HFFc6 (cell line): Measurements from ENCODE around the gene KCNH8. TPM values are rescaled to one million over a fixed set of nuclear protein-coding genes. Genes with fewer than 3 reads are reported as not detected.

Source experiments
- DNase-seq: peaks from one replicate; pipeline ENCODE4 v3.0.0-alpha.2; 2018
- H3K27ac Mint-ChIP-seq: 2 replicates; pipeline ENCODE4 v1.8.0; 2020; ENCODE audit warnings: mild to moderate bottlenecking, mixed read lengths
- H3K27me3 Mint-ChIP-seq: 2 replicates; pipeline ENCODE4 v1.8.0; 2021; ENCODE audit warnings: mild to moderate bottlenecking, moderate library complexity, mixed read lengths; ENCODE audit not compliant: insufficient read depth
- H3K36me3 Mint-ChIP-seq: 2 replicates; pipeline ENCODE4 v1.8.0; 2021; ENCODE audit warnings: low read depth, mixed read lengths
- H3K4me1 Mint-ChIP-seq: 2 replicates; pipeline ENCODE4 v1.8.0; 2020; ENCODE audit warnings: low read depth, mixed read lengths
- H3K4me3 Mint-ChIP-seq: 2 replicates; pipeline ENCODE4 v1.8.0; 2020; ENCODE audit warnings: mild to moderate bottlenecking, moderate library complexity, mixed read lengths
- H3K9me3 Mint-ChIP-seq: 2 replicates; pipeline ENCODE4 v1.8.0; 2020; ENCODE audit warnings: mild to moderate bottlenecking, mixed read lengths
- CTCF ChIP-seq: fragments of 200-600 bp; sonication (generic); IDR thresholded peaks from 2 replicates; pipeline ENCODE4 v1.5.0; 2021; ENCODE audit warnings: antibody characterized with exemption, mild to moderate bottlenecking
- total RNA-seq, 6 experiments: library from RNA; stranded (reverse); fragmentation: NEBNext Ultra II Directional; extraction: Animal tissue kit (Norgen Biotek cat#: 25700); gene quantifications; 2 replicates in 1 of 6; 3 replicates in 5 of 6; pipeline ENCODE4 v1.2.3, GENCODE V29; 2021

The KCNH8 gene
- total RNA-seq, 6 experiments from 2014 or later, result not detected

- no peak for DNase-seq
- peaks cover 36% of the 10 kb centered on the region for H3K9me3 Mint-ChIP-seq
- TF ChIP-seq CTCF, result no peak
- H3K4me3 Mint-ChIP-seq, result no peak overlapping the region
- H3K27ac Mint-ChIP-seq, result no peak overlapping the region
- H3K36me3 Mint-ChIP-seq, result peaks cover 5% of the 10 kb centered on the region; the same call in 1 of the 2 replicates
- no peaks in the 10 kb centered on the region; the same call in 1 of the 2 replicates for H3K27me3 Mint-ChIP-seq
- H3K4me1 Mint-ChIP-seq, result no peaks in the 10 kb centered on the region
These were observed 383.1 kb downstream of the KCNH8 start for GRCh38 chr3:19531426-19531825.

- no peak for DNase-seq
- Mint-ChIP-seq H3K27ac (no peak overlapping the region), H3K4me3 (no peak overlapping the region), H3K4me1 (no peaks in the 10 kb centered on the region), H3K27me3 (no peaks in the 10 kb centered on the region; the same call in 1 of the 2 replicates), H3K36me3 (no peaks in the 10 kb centered on the region; the same call in 1 of the 2 replicates), H3K9me3 (peaks cover 42% of the 10 kb centered on the region)
- TF ChIP-seq CTCF, result no peak
These were observed 391.4 kb downstream of the KCNH8 start for GRCh38 chr3:19539518-19540392.

- Mint-ChIP-seq H3K27ac (no peak overlapping the region), H3K36me3 (no peaks in the 10 kb centered on the region; the same call in 1 of the 2 replicates), H3K9me3 (peaks cover 49% of the 10 kb centered on the region), H3K27me3 (no peaks in the 10 kb centered on the region; the same call in 1 of the 2 replicates), H3K4me1 (no peaks in the 10 kb centered on the region), H3K4me3 (no peak overlapping the region)
- no peak for TF ChIP-seq CTCF
- no peak for DNase-seq
These were observed 392.2 kb downstream of the KCNH8 start for GRCh38 chr3:19540464-19540863.

GRCh38 chr3:19541284-19541683, 393.0 kb downstream of the KCNH8 start:
- H3K36me3 Mint-ChIP-seq, result no peaks in the 10 kb centered on the region; the same call in 1 of the 2 replicates
- DNase-seq, result no peak
- H3K27me3 Mint-ChIP-seq, result no peaks in the 10 kb centered on the region; the same call in 1 of the 2 replicates
- no peak overlapping the region for H3K4me3 Mint-ChIP-seq
- H3K27ac Mint-ChIP-seq, result no peak overlapping the region
- peaks cover 55% of the 10 kb centered on the region for H3K9me3 Mint-ChIP-seq
- no peak for TF ChIP-seq CTCF
- H3K4me1 Mint-ChIP-seq, result no peaks in the 10 kb centered on the region

GRCh38 chr3:19543212-19543841, 395.0 kb downstream of the KCNH8 start:
- no peak for DNase-seq
- H3K27me3 Mint-ChIP-seq, result no peaks in the 10 kb centered on the region; the same call in 1 of the 2 replicates
- no peak for TF ChIP-seq CTCF
- no peak overlapping the region for H3K4me3 Mint-ChIP-seq
- no peaks in the 10 kb centered on the region for H3K4me1 Mint-ChIP-seq
- H3K9me3 Mint-ChIP-seq, result peaks cover 48% of the 10 kb centered on the region
- no peak overlapping the region for H3K27ac Mint-ChIP-seq
- H3K36me3 Mint-ChIP-seq, result no peaks in the 10 kb centered on the region; the same call in 1 of the 2 replicates
